ENCODE data around the gene RAB11FIP4. TPM values are rescaled to one million over a fixed set of nuclear protein-coding genes. Genes with fewer than 3 reads are reported as not detected.

The RAB11FIP4 gene
- total and polyA plus RNA-seq, 2 of the 8 experiments (the other 6 are each of a cell fraction or from before 2014, with no cell fraction given): 21.7 to 53.2 TPM

DNA sequence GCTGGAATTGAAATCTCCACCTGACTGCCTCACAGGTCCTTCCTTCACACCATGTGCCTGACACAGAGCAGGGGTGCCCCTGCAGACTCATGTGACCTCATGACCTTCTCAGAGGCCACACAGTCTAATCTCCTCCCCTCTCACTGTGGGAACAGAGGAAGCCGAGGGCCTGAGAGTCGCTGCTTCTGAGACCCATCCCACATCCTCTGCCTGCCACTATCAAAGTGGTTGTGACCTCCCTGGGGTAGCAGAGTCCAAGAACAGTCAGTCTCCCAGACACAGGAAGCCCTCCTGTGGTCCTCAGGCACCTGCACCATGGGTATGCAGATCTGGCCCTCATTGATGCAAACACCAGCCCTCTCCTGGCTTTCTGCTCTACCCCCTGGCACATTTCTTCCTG lies 78.5 kb downstream of the RAB11FIP4 start:
- Histone ChIP-seq H3K79me2 (ENCODE audit: control insufficient read depth in 1 of 2, insufficient read depth in 2 of 2, low read length in 2 of 2) (no peaks in the 10 kb centered on the region), H3K18ac (ENCODE audit: extremely low read depth, low read length) (0 out of 2 replicates have a peak overlapping the region, but pooled peaks have one; percentile 68), H3K56ac (replicated peaks; ENCODE audit: insufficient read length, low read depth, low read length) (no peak overlapping the region), H4K91ac (replicated peaks; ENCODE audit: insufficient read length, low read length) (peak overlapping the region; percentile 51), H2BK5ac (ENCODE audit: low read depth, low read length) (0 out of 2 replicates have a peak overlapping the region, but pooled peaks have one; percentile 50), H2AK5ac (ENCODE audit: low read depth, low read length) (no peak overlapping the region), H2BK20ac (ENCODE audit: low read length) (peak overlapping the region; percentile 2; the same call in 1 of the 2 replicates), H3K36me3 (ENCODE audit: control insufficient read depth in 2 of 4, insufficient read depth in 4 of 4, low read length in 3 of 4) (no peaks in the 10 kb centered on the region), H2BK12ac (ENCODE audit: low read depth, low read length) (peak overlapping the region; percentile 62; the same call in 1 of the 2 replicates), H3K23ac (ENCODE audit: insufficient read length) (no peak overlapping the region), H3K9ac (replicated peaks in 1 of 4; ENCODE audit: extremely low read depth in 1 of 4, low read depth in 3 of 4, low read length in 3 of 4) (no peak overlapping the region), H2AFZ (ENCODE audit: low read length) (no peak overlapping the region), H3K9me3 (ENCODE audit: insufficient read depth in 2 of 2, low read depth in 1 of 2, low read length in 1 of 2) (no peaks in the 10 kb centered on the region), H4K8ac (ENCODE audit: extremely low read depth, insufficient read depth, low read length) (peak overlapping the region; percentile 9; the same call in 1 of the 2 replicates), H3K4me3 (ENCODE audit: extremely low read depth in 1 of 4, insufficient read depth in 2 of 4, low read depth in 3 of 4, low read length in 4 of 4) (no peak overlapping the region), H4K20me1 (replicated peaks in 1 of 2; ENCODE audit: control insufficient read depth in 1 of 2, insufficient read depth in 2 of 2, low read length in 2 of 2) (no peaks in the 10 kb centered on the region), H3K14ac (ENCODE audit: insufficient read length) (no peak overlapping the region), H2BK120ac (replicated peaks; ENCODE audit: low read depth, low read length) (peak overlapping the region; percentile 13), H2BK15ac (ENCODE audit: low read length) (no peak overlapping the region; the same call in 1 of the 2 replicates), H3K23me2 (ENCODE audit: low read depth, low read length) (no peaks in the 10 kb centered on the region), H3K27ac (ENCODE audit: low read depth, low read length) (no peak overlapping the region), H3K79me1 (ENCODE audit: low read depth, low read length) (no peaks in the 10 kb centered on the region), H3K4ac (replicated peaks; ENCODE audit: insufficient read length, low read depth, low read length) (no peak overlapping the region), H4K5ac (ENCODE audit: insufficient read length, low read depth, low read length) (no peak overlapping the region), H3K27me3 (replicated peaks in 1 of 4; ENCODE audit: control insufficient read depth in 3 of 4, extremely low read depth in 1 of 4, insufficient read depth in 3 of 4, low read length in 3 of 4) (no peaks in the 10 kb centered on the region), H3K4me2 (ENCODE audit: insufficient read depth in 1 of 2, low read depth in 2 of 2, low read length in 2 of 2) (0 out of 4 replicates have a peak overlapping the region, but pooled peaks of 1 of the 2 experiments have one; percentile 41), H3K4me1 (replicated peaks in 1 of 4; ENCODE audit: control insufficient read depth in 3 of 4, insufficient read depth in 4 of 4, low read length in 3 of 4) (peaks cover 9 to 34% (median 19%) of the 10 kb centered on the region in 4 experiments)
- ChIA-PET POLR2A (ENCODE audit: partially characterized antibody) (interaction anchor here (1.3 to 1.5 kb wide), 2 partner anchors 22 to 46 kb away, joined by 3 to 5 read pairs; no protein-coding TSS in a partner anchor), CTCF (ENCODE audit: partially characterized antibody) (interaction anchor here (1.1 to 3.4 kb wide), 4 partner anchors 28 to 97 kb away, joined by 3 to 19 read pairs (median 4); no protein-coding TSS in a partner anchor)
- DNase-seq (ENCODE audit: low read depth in 1 of 2, low spot score in 2 of 2) (peak in 1 of 2 experiments; percentile 59), FAIRE-seq (peak; percentile 7)
- 41% methylated on average over 2 of the region's 2 CpGs; no CpG with 5 or more reads in 1 of the 2 experiments for WGBS, 2 experiments (ENCODE audit: extremely low coverage in 1 of 2, insufficient coverage in 1 of 2, insufficient read length in 1 of 2, insufficient replicate concordance in 2 of 2, low coverage in 1 of 2, low lambda C conversion rate in 2 of 2, missing lambda C conversion rate in 1 of 2)
- TF ChIP-seq KDM4A (IDR thresholded peaks at IDR 0.05; ENCODE audit: low read depth, low read length, severe bottlenecking) (no peak), CHD2 (IDR thresholded peaks at IDR 0.05; ENCODE audit: low read length) (no peak), SUZ12 (IDR thresholded peaks at IDR 0.05; ENCODE audit: low read length) (no peak), EZH2 (IDR thresholded peaks at IDR 0.05; ENCODE audit: low read depth, low read length, severe bottlenecking) (no peak), CTBP2 (IDR thresholded peaks at IDR 0.05; ENCODE audit: borderline replicate concordance, insufficient read depth, insufficient read length, low read length) (peak; percentile 38), SIX5 (IDR thresholded peaks at IDR 0.05; ENCODE audit: low read depth, low read length) (no peak), JUND (IDR thresholded peaks at IDR 0.05; ENCODE audit: low read length) (no peak), RFX5 (IDR thresholded peaks at IDR 0.05; ENCODE audit: borderline replicate concordance, low read depth, low read length) (no peak), HDAC2 (IDR thresholded peaks at IDR 0.05; ENCODE audit: borderline replicate concordance in 1 of 2, low read depth in 2 of 2, low read length in 2 of 2) (0 out of 4 replicates have a peak, but pooled peaks of 1 of the 2 experiments have one; percentile 74)
- TF ChIP-seq, protein P1, sequence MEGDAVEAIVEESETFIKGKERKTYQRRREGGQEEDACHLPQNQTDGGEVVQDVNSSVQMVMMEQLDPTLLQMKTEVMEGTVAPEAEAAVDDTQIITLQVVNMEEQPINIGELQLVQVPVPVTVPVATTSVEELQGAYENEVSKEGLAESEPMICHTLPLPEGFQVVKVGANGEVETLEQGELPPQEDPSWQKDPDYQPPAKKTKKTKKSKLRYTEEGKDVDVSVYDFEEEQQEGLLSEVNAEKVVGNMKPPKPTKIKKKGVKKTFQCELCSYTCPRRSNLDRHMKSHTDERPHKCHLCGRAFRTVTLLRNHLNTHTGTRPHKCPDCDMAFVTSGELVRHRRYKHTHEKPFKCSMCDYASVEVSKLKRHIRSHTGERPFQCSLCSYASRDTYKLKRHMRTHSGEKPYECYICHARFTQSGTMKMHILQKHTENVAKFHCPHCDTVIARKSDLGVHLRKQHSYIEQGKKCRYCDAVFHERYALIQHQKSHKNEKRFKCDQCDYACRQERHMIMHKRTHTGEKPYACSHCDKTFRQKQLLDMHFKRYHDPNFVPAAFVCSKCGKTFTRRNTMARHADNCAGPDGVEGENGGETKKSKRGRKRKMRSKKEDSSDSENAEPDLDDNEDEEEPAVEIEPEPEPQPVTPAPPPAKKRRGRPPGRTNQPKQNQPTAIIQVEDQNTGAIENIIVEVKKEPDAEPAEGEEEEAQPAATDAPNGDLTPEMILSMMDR (IDR thresholded peaks at IDR 0.05; ENCODE audit: control extremely low read depth in 1 of 3, insufficient read depth in 1 of 3, low read depth in 1 of 3, low read length in 3 of 3): no peak
